ENCODE data around the gene ACTN1. TPM values are rescaled to one million over a fixed set of nuclear protein-coding genes. Genes with fewer than 3 reads are reported as not detected.

Gene ACTN1
- total RNA-seq, 4 donors from 2014 or later: 103 to 254 (median 136) TPM

DNA sequence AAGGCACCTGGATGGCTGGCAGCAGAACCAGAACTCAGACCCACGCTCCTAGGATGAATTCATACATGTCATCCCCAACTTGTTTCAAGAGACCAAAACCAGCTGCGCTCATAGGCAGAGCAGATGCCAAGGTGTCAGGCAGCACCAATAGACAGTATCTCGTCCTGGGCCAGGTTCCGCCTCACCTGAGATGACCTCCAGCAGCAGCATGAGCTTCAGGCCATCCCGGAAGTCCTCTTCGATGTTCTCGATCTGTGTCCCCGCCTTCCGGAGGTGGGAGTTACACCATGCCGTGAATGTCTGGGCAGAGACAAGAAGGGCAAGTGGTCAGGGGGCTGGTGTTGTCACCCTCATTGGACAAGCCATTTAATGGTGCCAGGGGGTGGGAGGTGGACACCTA lies 53.7 kb downstream of the ACTN1 start:
- TF ChIP-seq, protein P1, sequence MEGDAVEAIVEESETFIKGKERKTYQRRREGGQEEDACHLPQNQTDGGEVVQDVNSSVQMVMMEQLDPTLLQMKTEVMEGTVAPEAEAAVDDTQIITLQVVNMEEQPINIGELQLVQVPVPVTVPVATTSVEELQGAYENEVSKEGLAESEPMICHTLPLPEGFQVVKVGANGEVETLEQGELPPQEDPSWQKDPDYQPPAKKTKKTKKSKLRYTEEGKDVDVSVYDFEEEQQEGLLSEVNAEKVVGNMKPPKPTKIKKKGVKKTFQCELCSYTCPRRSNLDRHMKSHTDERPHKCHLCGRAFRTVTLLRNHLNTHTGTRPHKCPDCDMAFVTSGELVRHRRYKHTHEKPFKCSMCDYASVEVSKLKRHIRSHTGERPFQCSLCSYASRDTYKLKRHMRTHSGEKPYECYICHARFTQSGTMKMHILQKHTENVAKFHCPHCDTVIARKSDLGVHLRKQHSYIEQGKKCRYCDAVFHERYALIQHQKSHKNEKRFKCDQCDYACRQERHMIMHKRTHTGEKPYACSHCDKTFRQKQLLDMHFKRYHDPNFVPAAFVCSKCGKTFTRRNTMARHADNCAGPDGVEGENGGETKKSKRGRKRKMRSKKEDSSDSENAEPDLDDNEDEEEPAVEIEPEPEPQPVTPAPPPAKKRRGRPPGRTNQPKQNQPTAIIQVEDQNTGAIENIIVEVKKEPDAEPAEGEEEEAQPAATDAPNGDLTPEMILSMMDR (IDR thresholded peaks at IDR 0.05): no peak
- ATAC-seq (ENCODE audit: low FRiP score) (no peak), DNase-seq (ENCODE audit: low spot score) (no peak)

DNA sequence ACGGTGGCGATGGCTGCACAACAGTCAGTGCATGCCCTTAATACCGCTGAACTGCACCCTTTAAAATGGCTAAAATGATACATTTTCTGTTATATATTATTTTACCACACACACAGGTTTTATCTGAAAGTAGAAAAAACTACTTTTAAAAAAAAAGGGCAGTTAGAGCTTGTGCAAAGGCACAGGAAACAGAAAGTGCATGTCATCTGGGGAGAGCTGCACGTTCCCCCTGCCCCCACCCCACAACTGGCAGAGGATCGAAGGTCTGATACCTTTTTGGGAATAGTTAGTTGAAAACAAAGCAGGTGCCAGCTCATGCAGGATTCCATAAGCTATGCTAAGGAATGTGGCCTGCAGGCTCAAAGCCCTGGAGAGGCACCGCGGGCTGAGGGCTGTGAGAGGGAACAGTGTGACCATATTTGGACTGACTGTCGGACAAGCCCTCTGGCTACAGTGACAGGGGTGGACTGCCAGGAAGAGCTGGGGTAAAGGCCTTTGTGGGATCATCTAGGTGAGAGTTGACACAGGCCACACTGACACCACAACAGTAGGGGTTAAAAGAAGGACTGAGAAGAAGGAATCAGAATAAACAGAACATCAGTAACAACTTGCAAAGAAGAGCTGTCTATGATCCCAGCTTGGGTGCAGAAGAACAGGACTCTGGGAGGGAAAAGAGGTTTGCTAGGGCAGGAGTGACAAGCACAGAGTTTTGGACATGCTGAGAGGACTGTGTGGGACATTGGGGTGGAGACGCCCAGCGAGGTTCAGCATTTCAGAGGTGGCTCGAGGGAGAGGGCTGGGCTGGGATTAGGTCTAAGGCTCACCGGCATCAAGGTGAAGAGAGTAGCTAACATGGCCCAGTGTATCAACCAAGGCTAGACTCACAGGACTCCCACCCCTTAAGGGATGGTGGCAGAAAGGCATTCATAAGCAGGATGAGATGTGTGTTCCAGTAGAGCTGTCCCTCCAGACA lies 54.6 kb downstream of the ACTN1 start:
- no peak for ATAC-seq (ENCODE audit: low FRiP score)
- DNase-seq (ENCODE audit: low spot score): no peak
- TF ChIP-seq, protein P1 (IDR thresholded peaks at IDR 0.05): no peak

DNA sequence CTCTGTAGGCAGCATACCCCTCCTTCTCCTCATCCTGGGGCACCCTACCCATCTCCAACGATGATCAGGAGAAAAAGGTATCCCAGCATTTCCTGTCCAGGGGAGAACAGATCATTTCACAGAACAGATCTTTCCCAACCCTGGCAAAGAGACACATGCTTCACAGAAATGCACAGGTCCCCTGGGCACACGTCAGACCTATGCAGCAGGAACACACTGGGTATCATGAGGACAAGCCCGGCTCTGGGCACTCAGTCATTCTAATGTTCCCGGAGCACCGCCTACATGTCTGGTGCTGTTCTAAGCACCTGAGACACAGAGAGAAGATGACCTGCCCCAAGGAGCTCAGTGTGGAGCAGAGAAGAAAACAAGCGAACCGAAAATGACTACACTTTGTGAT lies 56.2 kb downstream of the ACTN1 start:
- TF ChIP-seq, protein P1 (IDR thresholded peaks at IDR 0.05): no peak
- DNase-seq (ENCODE audit: low spot score): no peak
- ATAC-seq (ENCODE audit: low FRiP score): peak; percentile 29

DNA sequence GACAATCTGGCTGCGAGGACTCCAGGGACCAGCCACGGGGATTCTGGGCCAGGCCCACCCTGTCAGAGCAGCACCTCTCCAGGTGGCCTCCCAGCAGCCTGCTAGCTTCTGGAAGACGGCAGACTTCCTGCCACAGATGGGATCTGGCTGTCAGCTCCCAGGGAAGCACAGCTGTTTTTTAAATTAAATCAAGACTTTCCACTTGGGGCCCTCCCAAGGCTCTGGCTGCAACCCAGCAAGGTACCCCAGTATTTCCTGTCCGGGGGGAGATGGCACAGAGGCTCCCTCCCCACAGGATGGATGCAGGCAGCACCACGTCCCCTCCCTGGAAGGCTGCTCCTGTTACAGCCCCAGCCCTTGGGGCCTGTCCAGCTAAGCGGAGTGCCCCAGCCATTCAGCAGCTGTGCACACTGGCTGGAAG lies 56.9 kb downstream of the ACTN1 start:
- DNase-seq (ENCODE audit: low spot score) (no peak), ATAC-seq (ENCODE audit: low FRiP score) (peak; percentile 6)
- TF ChIP-seq, protein P1 (IDR thresholded peaks at IDR 0.05): no peak

DNA sequence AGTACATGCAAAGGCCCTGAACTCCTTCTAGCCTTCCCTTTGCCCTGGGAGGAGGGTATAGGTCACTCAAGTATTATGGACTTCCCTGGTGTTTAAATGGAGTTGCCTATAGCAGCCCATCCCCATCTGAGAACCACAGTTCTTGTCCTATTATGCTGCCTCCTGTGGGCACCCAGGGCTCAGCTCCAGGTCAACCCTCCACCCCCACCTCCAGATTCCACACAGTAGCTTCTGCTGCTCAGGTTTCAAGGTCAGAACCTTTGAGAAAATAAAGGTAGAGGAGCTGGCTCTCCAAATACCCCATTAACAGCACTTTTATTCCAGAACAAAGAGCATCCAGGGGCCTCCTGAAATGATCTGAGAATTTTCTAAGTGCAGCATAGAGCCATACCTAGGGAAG lies 57.4 kb downstream of the ACTN1 start:
- ATAC-seq (ENCODE audit: low FRiP score) (no peak), DNase-seq (ENCODE audit: low spot score) (no peak)
- TF ChIP-seq, protein P1 (IDR thresholded peaks at IDR 0.05): no peak

DNA sequence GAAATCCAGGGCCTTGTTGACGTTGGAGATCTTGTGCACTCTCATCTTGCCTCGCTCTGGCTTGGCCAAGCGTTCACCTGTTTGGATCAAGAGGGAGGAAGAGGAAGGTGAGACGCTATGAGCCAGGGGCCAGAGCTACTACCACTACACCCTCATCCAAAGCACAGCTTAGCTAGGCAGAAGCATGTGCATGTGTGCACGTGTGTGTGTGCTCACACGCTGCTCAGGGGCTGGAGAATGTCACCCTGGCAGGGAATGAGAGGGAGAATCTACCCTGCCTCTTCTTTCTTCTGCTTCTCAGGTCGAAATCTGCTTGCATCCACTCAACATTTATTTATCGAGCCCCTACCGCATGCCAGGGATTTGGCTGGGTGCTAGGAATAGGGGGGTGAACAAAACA lies 58.1 kb downstream of the ACTN1 start:
- TF ChIP-seq, protein P1 (IDR thresholded peaks at IDR 0.05): no peak
- DNase-seq (ENCODE audit: low spot score) (no peak), ATAC-seq (ENCODE audit: low FRiP score) (no peak)
